Gastrocnemius medialis (tissue), 4 donors: Measurements from ENCODE around the gene GALNT18.

ENCODE experiments used
- POLR2A ChIP-seq, 2 donors: fragments of 450-650 bp; IDR thresholded peaks; one replicate each; pipeline ENCODE4 v1.6.1; 2017; ENCODE audit warnings: antibody characterized with exemption in 2 of 2, mild to moderate bottlenecking in 2 of 2, moderate library complexity in 2 of 2
- TF ChIP-seq, protein P1 (sequence below), 5 experiments: fragments of 450-650 bp in 3 of 5; fragments of 200-600 bp in 2 of 5; sonication (generic) in 2 of 5; IDR thresholded peaks in 4 of 5; conservative IDR thresholded peaks in 1 of 5; 1 replicate in 4 of 5; 2 replicates in 1 of 5; pipeline ENCODE4 v1.5.1; 2016 to 2019; ENCODE audit warnings: antibody characterized with exemption in 5 of 5, mild to moderate bottlenecking in 3 of 5, moderate library complexity in 3 of 5

DNA sequence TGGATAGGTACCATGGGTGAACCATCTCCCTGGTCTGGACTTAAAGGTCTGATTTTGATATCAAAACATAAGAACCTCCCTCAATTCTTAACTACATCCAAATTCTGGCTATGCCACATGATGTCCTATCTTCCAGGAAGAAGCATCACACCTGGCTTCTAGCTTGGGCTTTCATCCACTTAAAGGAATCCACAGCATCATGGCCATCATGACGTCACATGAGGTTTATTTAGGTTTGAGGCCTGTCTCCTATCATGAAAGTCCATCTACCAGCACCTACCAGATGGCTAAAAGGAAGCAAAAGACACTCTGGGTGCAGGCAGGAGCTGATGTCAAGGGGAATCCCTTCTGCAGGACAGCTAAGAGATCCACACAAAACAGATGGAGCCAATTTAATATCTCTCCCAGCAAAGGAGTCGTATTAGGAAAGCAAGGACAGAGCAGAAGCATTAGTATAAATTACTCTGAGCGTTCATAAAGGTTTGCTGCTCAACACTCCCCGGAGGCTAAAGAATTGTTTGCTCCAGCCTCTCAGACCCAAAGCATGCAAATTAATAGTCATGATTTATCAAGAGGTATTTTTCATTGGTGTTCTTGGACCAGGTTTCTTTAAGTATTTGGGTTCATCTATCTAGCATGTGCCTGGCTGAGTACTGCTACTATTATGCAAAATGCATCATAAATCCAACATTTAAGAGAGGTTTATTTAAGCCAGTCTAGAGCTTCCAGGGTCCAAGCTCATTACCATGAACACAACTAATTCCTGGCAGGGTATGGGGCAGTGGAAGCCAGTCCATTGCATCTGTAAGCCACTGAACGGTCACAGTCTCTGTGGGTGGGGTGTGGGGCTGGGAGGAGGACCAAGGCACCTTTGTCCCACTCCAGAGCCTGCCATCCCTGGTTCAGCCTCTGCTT lies 47.2 kb downstream of the GALNT18 start:
- TF ChIP-seq, protein P1, sequence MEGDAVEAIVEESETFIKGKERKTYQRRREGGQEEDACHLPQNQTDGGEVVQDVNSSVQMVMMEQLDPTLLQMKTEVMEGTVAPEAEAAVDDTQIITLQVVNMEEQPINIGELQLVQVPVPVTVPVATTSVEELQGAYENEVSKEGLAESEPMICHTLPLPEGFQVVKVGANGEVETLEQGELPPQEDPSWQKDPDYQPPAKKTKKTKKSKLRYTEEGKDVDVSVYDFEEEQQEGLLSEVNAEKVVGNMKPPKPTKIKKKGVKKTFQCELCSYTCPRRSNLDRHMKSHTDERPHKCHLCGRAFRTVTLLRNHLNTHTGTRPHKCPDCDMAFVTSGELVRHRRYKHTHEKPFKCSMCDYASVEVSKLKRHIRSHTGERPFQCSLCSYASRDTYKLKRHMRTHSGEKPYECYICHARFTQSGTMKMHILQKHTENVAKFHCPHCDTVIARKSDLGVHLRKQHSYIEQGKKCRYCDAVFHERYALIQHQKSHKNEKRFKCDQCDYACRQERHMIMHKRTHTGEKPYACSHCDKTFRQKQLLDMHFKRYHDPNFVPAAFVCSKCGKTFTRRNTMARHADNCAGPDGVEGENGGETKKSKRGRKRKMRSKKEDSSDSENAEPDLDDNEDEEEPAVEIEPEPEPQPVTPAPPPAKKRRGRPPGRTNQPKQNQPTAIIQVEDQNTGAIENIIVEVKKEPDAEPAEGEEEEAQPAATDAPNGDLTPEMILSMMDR (IDR thresholded peaks at IDR 0.05 in 4 of 5, conservative IDR thresholded peaks at IDR 0.05 in 1 of 5) = no peak
- no peak for TF ChIP-seq POLR2A (IDR thresholded peaks at IDR 0.05)
